ENCODE results near the gene FKBP5.
"Not testable (repeated sequence)": the region's sequence is repeated elsewhere in the genome, so short reads cannot be mapped to it uniquely, and the experiment has no call there.

Gene FKBP5

DNA sequence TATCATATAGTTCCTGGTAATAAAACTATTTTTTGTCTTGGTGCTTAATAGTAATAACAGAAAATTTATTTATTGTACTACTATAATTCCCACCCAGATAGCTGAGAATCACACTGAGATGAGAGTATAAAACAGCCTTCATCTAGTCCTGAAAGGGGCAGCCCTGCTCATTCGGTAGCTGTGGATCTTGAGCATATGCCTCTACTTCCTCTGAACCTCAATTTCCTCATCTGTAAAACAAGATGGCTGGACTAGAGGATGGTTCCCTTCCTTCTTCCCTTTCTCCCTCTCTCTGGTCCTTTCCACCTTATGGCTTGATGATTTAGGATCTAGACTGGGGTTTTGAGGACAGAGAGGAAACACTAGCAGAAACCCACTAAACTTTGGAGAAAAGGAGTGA, 15.0 kb downstream of the FKBP5 start:
- DNase-seq (ENCODE audit: low read depth): no peak
- TF ChIP-seq, protein P1, sequence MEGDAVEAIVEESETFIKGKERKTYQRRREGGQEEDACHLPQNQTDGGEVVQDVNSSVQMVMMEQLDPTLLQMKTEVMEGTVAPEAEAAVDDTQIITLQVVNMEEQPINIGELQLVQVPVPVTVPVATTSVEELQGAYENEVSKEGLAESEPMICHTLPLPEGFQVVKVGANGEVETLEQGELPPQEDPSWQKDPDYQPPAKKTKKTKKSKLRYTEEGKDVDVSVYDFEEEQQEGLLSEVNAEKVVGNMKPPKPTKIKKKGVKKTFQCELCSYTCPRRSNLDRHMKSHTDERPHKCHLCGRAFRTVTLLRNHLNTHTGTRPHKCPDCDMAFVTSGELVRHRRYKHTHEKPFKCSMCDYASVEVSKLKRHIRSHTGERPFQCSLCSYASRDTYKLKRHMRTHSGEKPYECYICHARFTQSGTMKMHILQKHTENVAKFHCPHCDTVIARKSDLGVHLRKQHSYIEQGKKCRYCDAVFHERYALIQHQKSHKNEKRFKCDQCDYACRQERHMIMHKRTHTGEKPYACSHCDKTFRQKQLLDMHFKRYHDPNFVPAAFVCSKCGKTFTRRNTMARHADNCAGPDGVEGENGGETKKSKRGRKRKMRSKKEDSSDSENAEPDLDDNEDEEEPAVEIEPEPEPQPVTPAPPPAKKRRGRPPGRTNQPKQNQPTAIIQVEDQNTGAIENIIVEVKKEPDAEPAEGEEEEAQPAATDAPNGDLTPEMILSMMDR (IDR thresholded peaks at IDR 0.05; ENCODE audit: low read length, missing control alignments): no peak
- no peak overlapping the region for H3K4me3 ChIP-seq (replicated peaks; ENCODE audit: low read depth, low read length)

DNA sequence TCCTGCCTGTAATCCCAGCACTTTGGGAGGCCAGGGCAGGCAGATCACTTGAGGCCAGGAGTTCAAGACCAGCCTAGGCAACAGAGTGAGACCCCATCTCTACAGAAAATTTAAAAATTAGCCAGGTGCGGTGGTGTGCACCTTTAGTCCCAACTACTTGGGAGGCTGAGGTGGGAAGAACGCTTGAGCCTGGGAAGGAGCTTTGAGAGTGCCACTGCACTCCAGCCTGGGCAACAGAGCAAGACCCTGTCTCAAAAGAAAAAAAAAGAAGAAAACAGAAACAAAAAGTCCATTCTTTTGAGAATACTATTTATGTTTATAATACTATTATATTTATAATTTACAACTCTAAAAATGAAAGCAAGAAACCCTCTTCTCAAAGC, 15.4 kb downstream of the FKBP5 start:
- DNase-seq (ENCODE audit: low read depth); H3K4me3 ChIP-seq (replicated peaks; ENCODE audit: low read depth, low read length): not testable (repeated sequence)

DNA sequence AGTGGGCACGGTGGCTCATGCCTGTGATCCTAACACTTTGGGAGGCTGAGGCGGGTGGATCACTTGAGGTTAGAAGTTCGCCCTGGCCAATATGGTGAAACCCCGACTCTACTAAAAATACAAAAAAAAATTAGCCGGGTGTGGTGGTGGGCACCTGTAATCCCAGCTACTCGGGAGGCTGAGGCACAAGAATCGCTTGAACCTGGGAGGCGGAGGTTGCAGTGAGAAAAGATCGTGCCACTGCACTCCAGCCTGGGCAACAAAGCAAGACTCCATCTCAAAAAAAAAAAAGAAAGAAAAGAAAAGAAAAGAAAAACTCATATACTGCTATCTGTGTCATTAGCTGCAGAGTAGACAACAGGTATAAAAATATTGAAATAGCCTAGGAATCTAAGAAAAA, 18.3 kb downstream of the FKBP5 start:
- H3K4me3 ChIP-seq (replicated peaks; ENCODE audit: low read depth, low read length); DNase-seq (ENCODE audit: low read depth): not testable (repeated sequence)

DNA sequence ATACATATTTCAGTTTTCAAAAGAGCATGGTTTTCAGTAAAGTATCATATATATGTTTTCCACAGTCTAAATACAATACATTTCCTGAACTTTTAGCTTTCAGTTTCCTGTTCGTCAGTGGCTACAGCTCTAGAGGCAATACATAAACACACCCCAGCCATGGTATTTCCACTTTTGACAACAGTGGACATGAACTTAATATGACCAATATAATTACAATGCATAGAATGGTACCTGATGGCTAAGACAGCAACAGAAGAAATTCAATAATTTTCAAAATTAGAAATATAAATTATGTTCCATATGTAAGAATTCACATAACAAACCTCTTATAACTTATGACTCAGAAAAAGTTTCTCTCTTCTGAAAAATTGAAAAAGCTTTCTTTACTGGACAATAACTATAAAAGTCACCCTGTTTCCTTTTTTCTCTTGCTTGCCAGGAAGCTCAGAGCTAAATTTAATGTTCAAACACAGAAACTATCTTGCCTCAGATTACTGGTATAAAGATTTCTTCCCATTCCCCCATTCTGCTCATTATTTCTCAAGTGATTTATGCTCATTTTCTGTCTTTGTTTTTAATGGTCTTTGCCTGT, 19.2 kb downstream of the FKBP5 start:
- H3K4me3 ChIP-seq (replicated peaks; ENCODE audit: low read depth, low read length): peak overlapping the region; percentile 2
- DNase-seq (ENCODE audit: low read depth): peak; percentile 69
- TF ChIP-seq, protein P1 (IDR thresholded peaks at IDR 0.05; ENCODE audit: low read length, missing control alignments): no peak

DNA sequence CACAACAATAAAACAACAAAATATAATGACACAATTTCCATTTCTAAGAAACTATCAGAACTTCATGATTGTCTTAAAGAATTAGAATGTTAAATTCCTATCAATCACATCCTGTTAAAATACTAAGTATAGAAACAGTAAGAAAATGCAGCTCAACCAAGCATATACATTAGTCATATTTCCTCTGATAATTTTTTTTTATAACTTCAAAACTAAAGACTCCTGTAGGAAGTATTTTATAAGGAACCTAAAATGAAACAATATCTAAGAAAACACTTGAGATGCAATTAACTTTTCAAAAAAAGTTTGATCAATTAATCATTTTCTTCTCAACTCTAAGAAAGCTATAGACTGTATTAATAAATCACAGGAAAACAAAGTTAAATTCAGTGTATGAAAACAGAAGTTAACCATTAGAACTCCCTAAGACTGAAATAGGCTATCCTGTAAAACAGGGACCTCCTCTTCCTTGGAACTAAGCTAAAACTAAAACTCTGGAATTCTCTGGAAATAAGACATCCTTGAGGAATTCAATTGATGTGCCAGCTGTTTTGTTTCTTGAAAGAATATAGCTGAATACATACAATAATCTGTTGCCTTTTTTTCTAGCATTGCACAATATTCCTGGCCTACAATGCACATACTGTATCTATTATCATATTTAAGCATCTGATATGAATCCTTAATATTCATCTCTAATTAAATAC, 19.8 kb downstream of the FKBP5 start:
- TF ChIP-seq, protein P1 (IDR thresholded peaks at IDR 0.05; ENCODE audit: low read length, missing control alignments): no peak
- H3K4me3 ChIP-seq (replicated peaks; ENCODE audit: low read depth, low read length): peak overlapping the region; percentile 2
- DNase-seq (ENCODE audit: low read depth): peak; percentile 73

DNA sequence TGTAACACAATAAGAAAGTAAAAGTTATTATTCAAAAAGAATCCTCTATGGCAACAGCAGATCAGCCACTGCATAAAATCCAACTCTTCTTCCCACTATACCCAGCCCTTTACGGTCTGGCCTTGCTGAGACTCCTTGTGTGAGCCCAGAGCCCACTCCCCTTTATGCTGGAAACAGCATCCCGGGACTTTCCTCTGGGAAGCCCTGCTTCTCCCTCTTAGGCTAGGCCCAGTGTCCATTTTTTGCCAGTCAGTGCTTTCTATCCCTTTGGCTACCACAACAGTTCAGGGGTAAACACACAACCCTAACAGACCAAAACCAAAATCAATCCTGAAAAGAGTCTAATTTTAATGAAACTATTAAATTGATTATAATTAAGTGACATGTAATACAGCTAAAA, 20.6 kb downstream of the FKBP5 start:
- TF ChIP-seq, protein P1 (IDR thresholded peaks at IDR 0.05; ENCODE audit: low read length, missing control alignments): no peak
- peak overlapping the region; percentile 25 for H3K4me3 ChIP-seq (replicated peaks; ENCODE audit: low read depth, low read length)
- DNase-seq (ENCODE audit: low read depth): no peak

DNA sequence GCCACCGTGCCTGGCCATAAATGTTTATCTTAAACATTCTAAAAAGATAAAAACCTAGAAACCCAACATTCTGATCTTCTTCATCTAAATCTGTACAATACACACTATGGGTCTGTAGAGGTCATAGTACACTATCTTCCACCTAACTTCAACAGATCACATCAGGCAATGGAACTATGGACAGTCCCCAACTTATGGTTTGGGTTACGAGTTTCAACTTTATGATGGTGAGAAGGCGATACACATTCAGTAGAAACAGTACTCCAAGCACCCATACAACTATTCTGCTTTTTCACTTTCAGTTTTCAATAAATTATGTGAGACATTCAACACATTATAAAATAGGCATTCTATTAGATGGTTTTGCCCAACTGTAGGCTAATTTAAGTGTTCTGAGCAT, 23.1 kb downstream of the FKBP5 start:
- TF ChIP-seq, protein P1 (IDR thresholded peaks at IDR 0.05; ENCODE audit: low read length, missing control alignments): no peak
- no peak for DNase-seq (ENCODE audit: low read depth)

DNA sequence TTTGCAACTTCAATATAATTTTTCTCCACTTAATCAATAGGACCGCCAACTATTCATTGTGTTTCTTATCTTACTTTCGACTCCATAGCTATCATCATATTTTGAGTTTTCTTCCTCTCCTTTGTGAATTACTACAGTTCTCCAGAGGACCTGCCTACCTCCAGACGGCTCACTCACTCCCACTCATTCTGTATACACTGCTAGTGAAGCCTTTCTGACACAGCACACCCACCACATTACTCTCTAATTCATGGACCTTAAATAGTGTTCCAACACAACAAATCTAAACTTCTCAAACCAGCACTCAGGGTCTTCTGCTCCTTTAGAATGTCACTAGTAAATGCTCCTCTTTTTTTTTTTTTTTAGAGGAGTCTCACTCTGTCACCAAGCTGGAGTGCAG, 23.8 kb downstream of the FKBP5 start:
- DNase-seq (ENCODE audit: low read depth): peak; percentile 34
- TF ChIP-seq, protein P1 (IDR thresholded peaks at IDR 0.05; ENCODE audit: low read length, missing control alignments): no peak
- no peak overlapping the region for H3K4me3 ChIP-seq (replicated peaks; ENCODE audit: low read depth, low read length)

More for the DNA sequence above, 23.1 kb downstream of the FKBP5 start:
- no peak overlapping the region for H3K4me3 ChIP-seq (replicated peaks; ENCODE audit: low read depth, low read length)
